ENCODE results near the gene PNPO. TPM values are rescaled to one million over a fixed set of nuclear protein-coding genes. Genes with fewer than 3 reads are reported as not detected.
A peak's percentile ranks its signal among the peaks of the same experiment; 100 is the strongest.

Gene PNPO
- total RNA-seq, 1 experiment from 2014 or later = 57.5 TPM

DNA sequence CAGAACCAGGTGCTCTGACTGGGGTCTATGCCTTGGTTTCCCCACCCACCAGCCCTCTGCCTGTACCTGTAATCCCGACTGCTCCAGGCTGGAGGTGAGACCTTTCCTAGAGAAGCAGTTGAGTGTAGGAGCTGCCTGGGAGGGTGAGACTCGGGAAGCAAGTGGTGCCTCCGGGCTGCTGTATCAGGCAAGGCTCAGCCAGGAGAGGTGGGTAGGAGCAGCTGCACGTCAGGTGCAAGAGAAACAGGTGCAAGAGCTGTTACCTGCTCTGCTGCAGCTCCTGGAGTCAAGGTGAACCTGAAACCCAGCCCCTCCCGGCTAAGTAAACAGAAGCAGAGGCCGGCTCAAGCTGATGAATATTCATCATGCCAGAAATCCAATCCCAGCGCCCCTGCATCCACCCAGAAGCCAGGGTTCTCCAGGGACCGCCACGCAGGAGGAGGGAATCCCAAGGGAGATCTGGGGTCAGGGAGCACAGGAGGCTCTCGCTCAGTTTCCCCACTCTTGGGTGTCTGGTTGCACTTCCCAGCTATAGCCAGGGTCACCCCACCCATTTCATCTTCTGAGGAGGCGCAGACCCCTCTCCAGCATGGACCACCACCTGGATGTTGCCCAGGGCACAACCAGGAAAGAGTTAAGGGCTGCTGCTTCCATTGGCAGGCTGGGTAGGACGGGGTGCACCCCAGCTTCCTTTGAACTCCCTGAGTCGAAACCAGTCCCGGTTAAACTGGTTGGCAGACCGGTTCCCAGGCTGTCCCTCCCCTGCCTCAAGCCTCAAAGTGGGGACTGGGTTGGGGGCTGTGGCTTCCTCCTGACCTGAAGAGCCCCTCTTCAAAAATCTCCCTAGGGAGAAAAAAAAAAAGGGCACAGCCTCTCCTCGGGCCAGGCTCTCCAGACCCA is 16.5 kb downstream of the PNPO start, which contains the start of gene PRR15L:
PRR15L (minus strand) TSS at position 293 of the 900 bp plus-strand sequence. CDS start 4,649 bp downstream, outside the sequence.
- ATAC-seq (peak; percentile 79), DNase-seq (peak; percentile 80)
- ChIA-PET POLR2A (ENCODE audit: unreplicated experiment) (interaction anchor here (0.6 to 1.0 kb wide), 4 partner anchors 9 to 16 kb away, joined by 3 to 5 read pairs (median 4); partner anchors contain the start of gene CDK5RAP3), CTCF (interaction anchor here (0.5 to 2.2 kb wide), 6 partner anchors 9 to 89 kb away, joined by 3 to 10 read pairs (median 3); partner anchors contain the start of gene CDK5RAP3)
- Histone ChIP-seq H3K79me2 (ENCODE audit: low read length) (no peaks in the 10 kb centered on the region), H3F3A (ENCODE audit: low read length, unreplicated experiment) (no peaks in the 10 kb centered on the region), H3K4me3 (ENCODE audit: low read length) (peak within 1 kb of the TSS; percentile 42; the same call in 1 of the 2 replicates), H3K9ac (ENCODE audit: low read length) (peak within 1 kb of the TSS; percentile 41), H2AFZ (ENCODE audit: low read length) (no peak within 1 kb of the TSS), H3K36me3 (ENCODE audit: low read depth, low read length) (no peaks in the 10 kb centered on the region), H3K27me3 (ENCODE audit: low read length) (no peaks in the 10 kb centered on the region), H3K9me3 (ENCODE audit: low read length) (no peaks in the 10 kb centered on the region), H3K9me2 (replicated peaks; ENCODE audit: low read length) (no peaks in the 10 kb centered on the region), H3K27ac (ENCODE audit: low read length) (peak within 1 kb of the TSS; percentile 59), H3K4me2 (ENCODE audit: low read length) (peak within 1 kb of the TSS; percentile 71), H3K4me1 (ENCODE audit: insufficient read depth, low read length) (peaks cover 30% of the 10 kb centered on the region), H4K20me1 (ENCODE audit: low read length) (no peaks in the 10 kb centered on the region)
- TF ChIP-seq, protein P1, sequence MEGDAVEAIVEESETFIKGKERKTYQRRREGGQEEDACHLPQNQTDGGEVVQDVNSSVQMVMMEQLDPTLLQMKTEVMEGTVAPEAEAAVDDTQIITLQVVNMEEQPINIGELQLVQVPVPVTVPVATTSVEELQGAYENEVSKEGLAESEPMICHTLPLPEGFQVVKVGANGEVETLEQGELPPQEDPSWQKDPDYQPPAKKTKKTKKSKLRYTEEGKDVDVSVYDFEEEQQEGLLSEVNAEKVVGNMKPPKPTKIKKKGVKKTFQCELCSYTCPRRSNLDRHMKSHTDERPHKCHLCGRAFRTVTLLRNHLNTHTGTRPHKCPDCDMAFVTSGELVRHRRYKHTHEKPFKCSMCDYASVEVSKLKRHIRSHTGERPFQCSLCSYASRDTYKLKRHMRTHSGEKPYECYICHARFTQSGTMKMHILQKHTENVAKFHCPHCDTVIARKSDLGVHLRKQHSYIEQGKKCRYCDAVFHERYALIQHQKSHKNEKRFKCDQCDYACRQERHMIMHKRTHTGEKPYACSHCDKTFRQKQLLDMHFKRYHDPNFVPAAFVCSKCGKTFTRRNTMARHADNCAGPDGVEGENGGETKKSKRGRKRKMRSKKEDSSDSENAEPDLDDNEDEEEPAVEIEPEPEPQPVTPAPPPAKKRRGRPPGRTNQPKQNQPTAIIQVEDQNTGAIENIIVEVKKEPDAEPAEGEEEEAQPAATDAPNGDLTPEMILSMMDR (conservative IDR thresholded peaks at IDR 0.05; ENCODE audit: low read depth, low read length) = no peak
- TF ChIP-seq EZH2phosphoT487 (IDR thresholded peaks at IDR 0.05; ENCODE audit: borderline replicate concordance, low read length) (no peak), EZH2 (IDR thresholded peaks at IDR 0.05; ENCODE audit: low read length, unreplicated experiment) (no peak)
- intact Hi-C loops (cut with micrococcal nuclease) = no loop called here
- BruUV-seq (replicated peaks) = no TSS peak

DNA sequence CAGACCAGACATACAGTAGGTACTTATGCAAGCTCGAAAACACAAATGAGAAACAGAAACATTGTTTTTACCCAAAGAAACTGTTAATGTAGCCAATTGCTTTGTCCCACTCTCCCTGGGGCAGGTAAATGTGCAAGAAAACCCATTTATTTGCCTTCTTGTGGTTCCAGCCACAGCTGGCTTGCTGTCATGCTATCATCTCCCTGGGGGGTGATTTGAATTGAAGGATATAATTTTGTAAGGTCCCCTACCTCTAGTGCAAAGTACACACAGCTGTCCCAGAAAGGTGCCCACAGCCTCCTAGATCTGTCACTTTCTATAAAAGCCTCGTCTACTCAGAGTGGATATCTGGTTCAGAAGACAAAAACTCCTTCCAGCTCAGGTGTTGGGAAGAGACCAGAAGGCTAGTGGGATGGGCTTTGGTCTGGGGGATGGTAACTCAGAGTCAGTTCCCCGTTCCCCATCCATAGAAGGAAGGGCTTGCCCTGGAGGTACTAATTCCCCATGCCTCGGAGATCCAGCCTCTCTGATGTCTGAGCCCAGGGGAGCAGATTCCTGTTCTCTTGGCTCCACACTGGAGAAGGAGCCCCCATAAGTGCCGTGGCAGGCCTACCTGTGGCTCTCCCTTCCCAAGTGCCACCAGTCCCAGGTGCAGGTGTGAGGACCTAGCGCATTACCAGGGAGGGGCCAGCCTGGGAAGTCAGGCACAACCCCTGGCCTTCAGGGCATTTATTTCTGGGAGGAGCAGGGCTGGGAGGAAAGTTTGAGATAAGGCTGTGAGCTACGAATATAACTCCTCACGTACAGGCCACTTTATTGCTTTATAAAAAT is 18.7 kb downstream of the PNPO start:
- Histone ChIP-seq H3K4me3 (ENCODE audit: low read length) (no peak overlapping the region), H3K4me1 (ENCODE audit: insufficient read depth, low read length) (peaks cover 30% of the 10 kb centered on the region), H3K9ac (ENCODE audit: low read length) (no peak overlapping the region), H3K4me2 (ENCODE audit: low read length) (no peak overlapping the region), H2AFZ (ENCODE audit: low read length) (no peak overlapping the region), H3K36me3 (ENCODE audit: low read depth, low read length) (no peaks in the 10 kb centered on the region), H3K9me2 (replicated peaks; ENCODE audit: low read length) (no peaks in the 10 kb centered on the region), H4K20me1 (ENCODE audit: low read length) (no peaks in the 10 kb centered on the region), H3F3A (ENCODE audit: low read length, unreplicated experiment) (no peaks in the 10 kb centered on the region), H3K27ac (ENCODE audit: low read length) (no peak overlapping the region), H3K27me3 (ENCODE audit: low read length) (no peaks in the 10 kb centered on the region), H3K9me3 (ENCODE audit: low read length) (no peaks in the 10 kb centered on the region), H3K79me2 (ENCODE audit: low read length) (no peaks in the 10 kb centered on the region)
- CTCF ChIA-PET = no interaction called here
- intact Hi-C loops (cut with micrococcal nuclease) = no loop called here
- POLR2A ChIA-PET (ENCODE audit: unreplicated experiment) = no interaction called here
- DNase-seq (no peak), ATAC-seq (no peak)
- TF ChIP-seq EZH2 (IDR thresholded peaks at IDR 0.05; ENCODE audit: low read length, unreplicated experiment) = no peak
- TF ChIP-seq, protein P1 (conservative IDR thresholded peaks at IDR 0.05; ENCODE audit: low read depth, low read length) = no peak
- TF ChIP-seq EZH2phosphoT487 (IDR thresholded peaks at IDR 0.05; ENCODE audit: borderline replicate concordance, low read length) = no peak
- no TSS peak for BruUV-seq (replicated peaks)

Measured in PC-3 (cell line).